ENCODE results near the gene TRMO. TPM values are rescaled to one million over a fixed set of nuclear protein-coding genes. Genes with fewer than 3 reads are reported as not detected.

Gene TRMO
- total RNA-seq, 1 donor from 2014 or later: 18.5 TPM

GRCh38 chr9:97900738-97901565, 21.3 kb downstream of the TRMO start:
- DNase-seq: peak; percentile 72

GRCh38 chr9:97900103-97900737, 22.1 kb downstream of the TRMO start:
- no peak for DNase-seq

- DNase-seq: peak; percentile 17
These were observed 26.5 kb downstream of the TRMO start for GRCh38 chr9:97895695-97896332.

- no peak for DNase-seq
These were observed 27.1 kb downstream of the TRMO start for GRCh38 chr9:97895211-97895610.

GRCh38 chr9:97892421-97892820, 29.9 kb downstream of the TRMO start:
- no peak for DNase-seq

GRCh38 chr9:97891736-97892135, 30.6 kb downstream of the TRMO start:
- DNase-seq: no peak

GRCh38 chr9:97889941-97890887, 32.1 kb downstream of the TRMO start:
- peak; percentile 53 for DNase-seq

- peak; percentile 50 for DNase-seq
These were observed 42.0 kb downstream of the TRMO start for GRCh38 chr9:97880336-97880735.

GRCh38 chr9:97876061-97876460, 46.2 kb downstream of the TRMO start:
- DNase-seq: no peak

GRCh38 chr9:97875111-97875510, 47.2 kb downstream of the TRMO start:
- no peak for DNase-seq

- no peak for DNase-seq
These were observed 47.7 kb downstream of the TRMO start for GRCh38 chr9:97874624-97875023.

GRCh38 chr9:97873882-97874281, 48.4 kb downstream of the TRMO start:
- peak; percentile 55 for DNase-seq

GRCh38 chr9:97873425-97873824, 48.9 kb downstream of the TRMO start:
- DNase-seq: no peak

GRCh38 chr9:97868859-97869258, 53.4 kb downstream of the TRMO start:
- DNase-seq: no peak

- no peak for DNase-seq
These were observed 55.5 kb downstream of the TRMO start for GRCh38 chr9:97866848-97867247.

- DNase-seq: no peak
These were observed 56.0 kb downstream of the TRMO start for GRCh38 chr9:97866300-97866699.

- no peak for DNase-seq
These were observed 57.9 kb downstream of the TRMO start for GRCh38 chr9:97864396-97864795.

GRCh38 chr9:97863314-97863713, 59.0 kb downstream of the TRMO start:
- no peak for DNase-seq

- no peak for DNase-seq
These were observed 61.2 kb downstream of the TRMO start for GRCh38 chr9:97861148-97861475.

- DNase-seq: no peak
These were observed 61.7 kb downstream of the TRMO start for GRCh38 chr9:97860451-97861147.

- no peak for DNase-seq
These were observed 63.0 kb downstream of the TRMO start for GRCh38 chr9:97859346-97859745.

- no peak for DNase-seq
These were observed 63.5 kb downstream of the TRMO start for GRCh38 chr9:97858826-97859225.
